CD14-positive monocyte (primary cell): ENCODE results near the gene TRPC4AP. TPM values are rescaled to one million over a fixed set of nuclear protein-coding genes. Genes with fewer than 3 reads are reported as not detected.

Experiments used
- DNase-seq, 3 donors: peaks; one replicate each; pipeline ENCODE4 v3.0.0-alpha.2; 2011 to 2022
- H2AFZ ChIP-seq: 2 replicates; pipeline ENCODE4 v1.6.0; 2012; ENCODE audit warnings: mild to moderate bottlenecking, low read depth, low read length, inconsistent platforms; ENCODE audit not compliant: insufficient read depth, poor library complexity, severe bottlenecking
- H3K27ac ChIP-seq, 2 donors: 1 replicate in 1 of 2; 2 replicates in 1 of 2; pipeline ENCODE4 v1.5.1; 2012 to 2013; ENCODE audit warnings: low read length in 2 of 2, control low read depth in 1 of 2, inconsistent platforms in 1 of 2, low read depth in 1 of 2, mild to moderate bottlenecking in 1 of 2
- H3K27me3 ChIP-seq, 2 donors: one replicate each; pipeline versions ENCODE4 v1.6.0 to v1.6.1; 2011 to 2013; ENCODE audit warnings: low read length in 2 of 2; ENCODE audit not compliant: control insufficient read depth in 2 of 2, insufficient read depth in 2 of 2
- H3K36me3 ChIP-seq, 2 donors: replicated peaks in 1 of 2; 1 replicate in 1 of 2; 2 replicates in 1 of 2; pipeline versions ENCODE4 v1.5.1 to v1.6.1; 2012 to 2013; ENCODE audit warnings: low read length in 2 of 2, control low read depth in 1 of 2, inconsistent platforms in 1 of 2, mild to moderate bottlenecking in 1 of 2; ENCODE audit not compliant: insufficient read depth in 2 of 2, control insufficient read depth in 1 of 2
- H3K4me1 ChIP-seq, 2 donors: 1 replicate in 1 of 2; 2 replicates in 1 of 2; pipeline versions ENCODE4 v1.5.1 to v1.6.1; 2012 to 2013; ENCODE audit warnings: low read length in 2 of 2, control low read depth in 1 of 2, inconsistent platforms in 1 of 2, mild to moderate bottlenecking in 1 of 2, moderate library complexity in 1 of 2; ENCODE audit not compliant: insufficient read depth in 2 of 2, control insufficient read depth in 1 of 2
- H3K4me2 ChIP-seq: replicated peaks from 2 replicates; pipeline ENCODE3; 2012; ENCODE audit warnings: low read length, moderate library complexity, mild to moderate bottlenecking; ENCODE audit not compliant: poor library complexity, severe bottlenecking; ENCODE audit errors: extremely low read depth
- H3K4me3 ChIP-seq, 3 experiments: fragments of 200-600 bp in 1 of 3; sonication (generic) in 1 of 3; replicated peaks in 1 of 3; 1 replicate in 2 of 3; 2 replicates in 1 of 3; pipeline ENCODE4 v1.5.1; 2011 to 2013; ENCODE audit warnings: low read length in 3 of 3, mild to moderate bottlenecking in 3 of 3, control low read depth in 2 of 3, low read depth in 2 of 3, inconsistent platforms in 1 of 3, moderate library complexity in 1 of 3
- H3K79me2 ChIP-seq: 2 replicates; pipeline ENCODE4 v1.6.0; 2012; ENCODE audit warnings: mild to moderate bottlenecking, control low read depth, inconsistent platforms, low read length, moderate library complexity; ENCODE audit not compliant: insufficient read depth
- H3K9ac ChIP-seq: 2 replicates; pipeline ENCODE4 v1.6.0; 2017; ENCODE audit warnings: low read length, mild to moderate bottlenecking; ENCODE audit not compliant: insufficient read depth, poor library complexity, severe bottlenecking
- H3K9me3 ChIP-seq, 2 donors: replicated peaks in 1 of 2; 1 replicate in 1 of 2; 2 replicates in 1 of 2; pipeline versions ENCODE4 v1.5.1 to v1.6.1; 2012 to 2013; ENCODE audit warnings: low read length in 2 of 2, control low read depth in 1 of 2; ENCODE audit not compliant: control insufficient read depth in 1 of 2, insufficient read depth in 1 of 2
- H4K20me1 ChIP-seq: 2 replicates; pipeline ENCODE4 v1.6.0; 2012; ENCODE audit warnings: mild to moderate bottlenecking, low read length, control low read depth, moderate library complexity; ENCODE audit not compliant: insufficient read depth
- H3K27ac Mint-ChIP-seq, 7 donors: one replicate each; pipeline ENCODE4 v1.8.0; 2020; ENCODE audit warnings: mild to moderate bottlenecking in 7 of 7, mixed read lengths in 7 of 7, moderate library complexity in 6 of 7, inconsistent platforms in 2 of 7
- H3K27me3 Mint-ChIP-seq, 3 donors: one replicate each; pipeline ENCODE4 v1.8.0; 2021 to 2022; ENCODE audit warnings: low read depth in 3 of 3, mild to moderate bottlenecking in 3 of 3, mixed read lengths in 3 of 3, moderate library complexity in 3 of 3, inconsistent platforms in 1 of 3
- H3K36me3 Mint-ChIP-seq, 2 donors: one replicate each; pipeline ENCODE4 v1.8.0; 2020; ENCODE audit warnings: mixed read lengths in 2 of 2, inconsistent platforms in 1 of 2, mild to moderate bottlenecking in 1 of 2
- H3K4me1 Mint-ChIP-seq: one replicate; pipeline ENCODE4 v1.8.0; 2020; ENCODE audit warnings: mild to moderate bottlenecking, mixed read lengths
- H3K4me3 Mint-ChIP-seq, 2 donors: one replicate each; pipeline ENCODE4 v1.8.0; 2020; ENCODE audit warnings: mild to moderate bottlenecking in 2 of 2, mixed read lengths in 2 of 2, moderate library complexity in 1 of 2
- H3K9me3 Mint-ChIP-seq, 7 donors: one replicate each; pipeline ENCODE4 v1.8.0; 2020 to 2022; ENCODE audit warnings: mixed read lengths in 7 of 7, mild to moderate bottlenecking in 6 of 7, moderate library complexity in 6 of 7, inconsistent platforms in 2 of 7
- WGBS: methylation state at CpG from one replicate; pipeline ENCODE4 v1.1.5; 2013; ENCODE audit warnings: missing lambda C conversion rate; ENCODE audit not compliant: insufficient coverage; 5-methylcytosine and 5-hydroxymethylcytosine counted together
- intact Hi-C, 2 donors: fragments of 100-400 bp; cut with micrococcal nuclease; formaldehyde crosslinking; loops; one replicate each; pipeline versions ENCODE4 v1.15.0 to v1.15.1; 2023
- polyA plus RNA-seq, 3 donors: library from polyadenylated mRNA; depleted of rRNA in 1 of 3; unstranded in 2 of 3; stranded (reverse) in 1 of 3; fragments of 300-500 nt in 2 of 3; fragments of >200 nt in 1 of 3; fragmentation: Illumina TruSeq in 2 of 3; gene quantifications; 1 replicate in 2 of 3; 2 replicates in 1 of 3; pipeline ENCODE4 v1.2.3, GENCODE V29; 2012 to 2021
- TF ChIP-seq, protein P1 (sequence below): fragments of 200-600 bp; IDR thresholded peaks from one replicate; pipeline ENCODE4 v1.8.0; 2022; ENCODE audit warnings: antibody characterized with exemption, mild to moderate bottlenecking

The TRPC4AP gene
- polyA plus RNA-seq, 3 donors = 80.8 to 98.4 (median 88.6) TPM

DNA sequence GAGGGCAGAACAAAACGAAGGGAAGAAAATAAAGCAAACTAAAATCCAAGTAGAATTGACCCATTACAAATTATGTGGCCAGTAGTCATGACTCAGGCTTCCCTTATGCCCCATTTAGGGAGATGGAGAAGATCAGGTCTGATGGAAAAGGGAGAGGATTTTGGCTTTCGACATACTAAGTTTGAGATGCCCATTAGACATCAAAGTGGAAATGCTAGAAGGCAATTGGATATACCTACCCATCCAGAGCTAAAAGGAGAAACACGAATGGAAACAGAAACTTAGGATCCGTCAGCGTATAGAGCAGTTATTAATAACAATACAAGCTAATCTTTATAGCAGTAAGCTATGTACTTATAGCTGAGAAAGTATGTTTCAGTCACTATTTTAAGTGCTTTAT, 4.8 kb downstream of the TRPC4AP start:
- peaks cover 49% of the 10 kb centered on the region for H3K4me1 Mint-ChIP-seq
- no peaks in the 10 kb centered on the region for H3K9me3 ChIP-seq
- peaks cover 96% of the 10 kb centered on the region for H3K79me2 ChIP-seq
- H4K20me1 ChIP-seq = peaks cover 87% of the 10 kb centered on the region
- DNase-seq = no peak
- H3K27ac Mint-ChIP-seq = peak overlapping the region in 1 of 7 donors; percentile 1
- H2AFZ ChIP-seq = no peak overlapping the region
- H3K36me3 Mint-ChIP-seq = peaks cover 0 to 22% of the 10 kb centered on the region in 2 donors
- H3K4me3 Mint-ChIP-seq = no peak overlapping the region
- no CpG with 5 or more reads among the region's 5 CpGs for WGBS
- no peak overlapping the region for H3K9ac ChIP-seq
- peak overlapping the region; percentile 38 for H3K4me2 ChIP-seq
- H3K4me3 ChIP-seq = peak overlapping the region in 1 of 3 experiments; percentile 5
- peaks cover 0 to 7% of the 10 kb centered on the region in 2 donors for H3K36me3 ChIP-seq
- intact Hi-C loops = no loop called here
- H3K27me3 ChIP-seq = no peaks in the 10 kb centered on the region
- TF ChIP-seq, protein P1, sequence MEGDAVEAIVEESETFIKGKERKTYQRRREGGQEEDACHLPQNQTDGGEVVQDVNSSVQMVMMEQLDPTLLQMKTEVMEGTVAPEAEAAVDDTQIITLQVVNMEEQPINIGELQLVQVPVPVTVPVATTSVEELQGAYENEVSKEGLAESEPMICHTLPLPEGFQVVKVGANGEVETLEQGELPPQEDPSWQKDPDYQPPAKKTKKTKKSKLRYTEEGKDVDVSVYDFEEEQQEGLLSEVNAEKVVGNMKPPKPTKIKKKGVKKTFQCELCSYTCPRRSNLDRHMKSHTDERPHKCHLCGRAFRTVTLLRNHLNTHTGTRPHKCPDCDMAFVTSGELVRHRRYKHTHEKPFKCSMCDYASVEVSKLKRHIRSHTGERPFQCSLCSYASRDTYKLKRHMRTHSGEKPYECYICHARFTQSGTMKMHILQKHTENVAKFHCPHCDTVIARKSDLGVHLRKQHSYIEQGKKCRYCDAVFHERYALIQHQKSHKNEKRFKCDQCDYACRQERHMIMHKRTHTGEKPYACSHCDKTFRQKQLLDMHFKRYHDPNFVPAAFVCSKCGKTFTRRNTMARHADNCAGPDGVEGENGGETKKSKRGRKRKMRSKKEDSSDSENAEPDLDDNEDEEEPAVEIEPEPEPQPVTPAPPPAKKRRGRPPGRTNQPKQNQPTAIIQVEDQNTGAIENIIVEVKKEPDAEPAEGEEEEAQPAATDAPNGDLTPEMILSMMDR = no peak
- no peaks in the 10 kb centered on the region for H3K9me3 Mint-ChIP-seq
- H3K27me3 Mint-ChIP-seq = peaks cover 0 to 3% (median 1%) of the 10 kb centered on the region in 3 donors
- H3K4me1 ChIP-seq = peaks cover 32 to 49% of the 10 kb centered on the region in 2 donors
- H3K27ac ChIP-seq = peak overlapping the region in 1 of 2 donors; percentile 70

DNA sequence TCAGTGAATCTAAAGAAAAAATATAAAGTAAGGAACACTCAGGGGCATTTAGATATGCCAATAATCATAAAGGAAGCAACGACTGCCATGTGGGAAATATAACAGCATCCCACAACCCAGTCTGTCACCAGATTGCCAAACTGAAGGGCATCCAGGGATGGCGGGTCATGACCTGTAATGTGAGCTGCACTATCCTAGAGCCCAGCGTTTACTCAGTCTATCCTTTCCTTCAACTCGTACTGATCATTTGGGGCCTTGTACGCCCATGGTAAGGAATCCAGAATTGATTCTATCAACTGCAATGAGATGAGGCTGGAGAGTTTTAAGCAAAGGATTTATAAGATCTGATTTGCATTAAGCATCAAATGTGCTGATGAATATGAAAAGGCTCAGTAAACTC, 5.3 kb downstream of the TRPC4AP start:
- Histone ChIP-seq H3K79me2 (peaks cover 97% of the 10 kb centered on the region), H3K4me1 (peaks cover 32 to 47% of the 10 kb centered on the region in 2 donors), H4K20me1 (peaks cover 91% of the 10 kb centered on the region), H3K27me3 (no peaks in the 10 kb centered on the region), H3K36me3 (peaks cover 0 to 7% of the 10 kb centered on the region in 2 donors), H3K9me3 (no peaks in the 10 kb centered on the region), H3K9ac (no peak overlapping the region), H3K4me2 (no peak overlapping the region), H2AFZ (no peak overlapping the region), H3K4me3 (no peak overlapping the region), H3K27ac (peak overlapping the region in 1 of 2 donors; percentile 70)
- H3K4me1 Mint-ChIP-seq = peaks cover 51% of the 10 kb centered on the region
- intact Hi-C loops = no loop called here
- peaks cover 0 to 22% of the 10 kb centered on the region in 2 donors for H3K36me3 Mint-ChIP-seq
- no peaks in the 10 kb centered on the region for H3K9me3 Mint-ChIP-seq
- H3K27me3 Mint-ChIP-seq = peaks cover 0 to 3% (median 1%) of the 10 kb centered on the region in 3 donors
- WGBS = 100% methylated on average over 4 of the region's 5 CpGs
- TF ChIP-seq, protein P1 = no peak
- H3K27ac Mint-ChIP-seq = peak overlapping the region in 2 of 7 donors; percentile 1 to 25
- no peak for DNase-seq
- no peak overlapping the region for H3K4me3 Mint-ChIP-seq
